GM18519 (cell line): ENCODE measurements around the gene CTDNEP1.

Experiments used
- ATAC-seq: cut with Tn5 transposase; IDR thresholded peaks from one replicate; pipeline ENCODE4 v1.9.1; 2021; ENCODE audit warnings: mild to moderate bottlenecking, moderate library complexity; ENCODE audit not compliant: unreplicated experiment, low FRiP score

Gene CTDNEP1

DNA sequence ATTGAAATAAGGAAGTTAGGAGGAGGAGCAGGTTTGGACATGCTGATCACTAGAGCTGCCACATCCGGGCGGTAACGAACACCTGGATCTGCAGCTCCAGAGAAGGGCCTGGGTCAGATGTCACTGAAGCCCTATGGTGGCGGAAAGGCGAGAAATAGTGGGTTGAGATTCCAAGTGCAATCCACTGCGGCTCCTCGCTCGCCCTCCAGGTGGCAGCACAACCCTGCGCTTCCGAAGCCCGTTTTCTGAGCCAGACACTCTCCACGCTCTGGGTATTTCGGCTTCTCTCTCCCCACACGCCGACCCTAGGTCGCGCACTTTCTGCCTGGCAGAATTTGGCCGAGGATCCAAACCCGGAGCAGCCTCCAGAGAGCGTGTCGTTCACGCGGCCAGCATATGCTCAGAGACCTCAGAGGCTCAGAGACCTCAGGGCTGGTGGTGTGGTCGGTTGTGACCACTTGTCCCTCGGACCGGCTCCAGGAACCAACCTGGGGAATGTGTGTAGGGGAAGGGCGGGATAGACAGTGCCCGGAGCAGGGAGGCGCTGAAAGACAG is 29.1 kb upstream of the CTDNEP1 start:
- ATAC-seq = no peak

DNA sequence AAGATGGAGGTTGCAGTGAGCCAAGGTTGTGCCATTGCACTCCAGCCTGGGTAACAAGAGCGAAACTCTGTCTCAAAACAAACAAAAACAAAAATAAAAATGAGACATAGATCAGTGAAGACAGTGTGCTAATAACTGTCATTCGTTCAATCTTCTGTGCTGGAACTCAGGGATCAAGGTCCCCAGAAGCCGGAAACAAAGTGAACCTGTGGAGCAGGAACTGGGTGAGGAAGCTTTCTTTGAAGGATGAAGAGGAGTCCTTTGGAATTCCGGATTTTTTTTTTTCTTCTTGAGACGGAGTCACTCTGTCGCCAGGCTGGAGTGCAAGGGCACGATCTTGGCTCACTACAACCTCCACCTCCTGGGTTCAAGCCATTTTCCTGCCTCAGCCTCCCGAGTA is 27.9 kb upstream of the CTDNEP1 start:
- no peak for ATAC-seq

DNA sequence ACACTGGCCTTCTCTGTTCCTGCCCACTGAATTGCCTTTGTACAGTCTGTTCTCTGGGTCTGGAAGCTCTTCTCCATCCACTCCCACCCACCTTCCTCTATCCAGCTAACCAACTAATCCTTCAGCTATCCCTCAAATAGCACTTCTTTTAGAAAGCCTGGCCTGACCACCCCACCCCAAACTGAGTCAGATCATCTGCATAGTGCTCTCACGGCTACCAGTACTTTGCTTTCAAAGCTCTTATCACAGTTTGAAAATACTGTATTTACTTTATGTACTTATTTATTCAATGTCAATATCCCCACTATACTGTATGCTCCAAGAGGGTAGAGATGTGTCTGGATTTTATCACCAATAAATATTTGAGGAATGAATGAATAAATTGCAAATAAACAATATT is 15.2 kb upstream of the CTDNEP1 start:
- no peak for ATAC-seq

DNA sequence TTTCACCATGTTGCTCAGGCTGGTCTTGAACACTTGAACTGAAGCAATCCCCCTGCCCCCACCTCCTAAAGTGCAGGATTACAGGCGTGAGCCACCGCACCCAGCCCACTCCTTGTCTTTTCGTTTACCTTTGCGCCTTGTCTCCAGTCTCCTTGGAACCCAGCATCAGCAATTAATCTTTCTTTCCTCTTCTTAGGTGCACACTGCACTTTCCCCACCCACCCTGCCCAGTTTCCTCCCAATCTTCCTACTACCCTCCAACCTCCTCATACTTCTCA is 12.2 kb upstream of the CTDNEP1 start:
- ATAC-seq = no peak

DNA sequence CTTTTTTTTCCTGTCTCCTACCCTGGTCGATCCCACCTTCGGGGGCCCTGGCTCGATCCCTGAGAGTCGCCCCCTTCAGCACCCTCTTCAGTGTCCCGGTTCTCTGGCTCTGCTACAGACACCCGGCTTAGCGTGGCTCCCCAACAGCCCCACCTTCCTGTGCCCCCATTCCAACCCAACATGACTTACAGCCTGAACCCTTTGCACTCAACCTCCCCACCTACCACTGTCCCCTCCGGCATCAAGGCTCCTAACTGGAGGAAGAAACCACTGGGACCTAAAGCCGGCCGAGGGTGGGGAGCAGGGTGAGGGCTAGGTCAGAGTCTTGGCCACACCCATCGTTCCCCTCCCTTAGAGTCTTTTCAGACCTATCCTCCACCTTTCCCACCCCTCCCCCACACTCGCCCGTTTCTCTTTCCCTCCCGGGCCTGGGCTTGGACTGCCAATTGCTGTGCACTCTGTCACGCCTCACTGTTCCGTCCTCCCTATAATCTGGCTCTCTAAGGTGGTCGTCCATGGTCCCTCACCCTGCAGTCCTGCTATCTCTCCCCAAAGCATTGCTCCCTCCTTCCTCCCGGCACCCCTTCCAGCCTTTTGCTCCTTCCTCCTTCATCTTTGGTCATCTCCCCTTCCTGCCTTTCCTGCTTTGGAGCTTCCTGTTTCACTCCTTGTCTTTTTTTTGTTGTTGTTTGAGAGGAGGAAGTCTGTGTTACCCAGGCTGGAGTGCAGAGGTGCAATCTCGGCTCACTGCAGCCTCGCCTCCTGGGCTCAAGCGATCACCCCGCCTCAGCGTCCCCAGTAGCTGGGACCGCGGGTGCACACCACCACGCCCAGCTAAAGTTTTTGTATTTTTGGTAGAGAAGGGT is 11.6 kb upstream of the CTDNEP1 start:
- ATAC-seq = no peak

DNA sequence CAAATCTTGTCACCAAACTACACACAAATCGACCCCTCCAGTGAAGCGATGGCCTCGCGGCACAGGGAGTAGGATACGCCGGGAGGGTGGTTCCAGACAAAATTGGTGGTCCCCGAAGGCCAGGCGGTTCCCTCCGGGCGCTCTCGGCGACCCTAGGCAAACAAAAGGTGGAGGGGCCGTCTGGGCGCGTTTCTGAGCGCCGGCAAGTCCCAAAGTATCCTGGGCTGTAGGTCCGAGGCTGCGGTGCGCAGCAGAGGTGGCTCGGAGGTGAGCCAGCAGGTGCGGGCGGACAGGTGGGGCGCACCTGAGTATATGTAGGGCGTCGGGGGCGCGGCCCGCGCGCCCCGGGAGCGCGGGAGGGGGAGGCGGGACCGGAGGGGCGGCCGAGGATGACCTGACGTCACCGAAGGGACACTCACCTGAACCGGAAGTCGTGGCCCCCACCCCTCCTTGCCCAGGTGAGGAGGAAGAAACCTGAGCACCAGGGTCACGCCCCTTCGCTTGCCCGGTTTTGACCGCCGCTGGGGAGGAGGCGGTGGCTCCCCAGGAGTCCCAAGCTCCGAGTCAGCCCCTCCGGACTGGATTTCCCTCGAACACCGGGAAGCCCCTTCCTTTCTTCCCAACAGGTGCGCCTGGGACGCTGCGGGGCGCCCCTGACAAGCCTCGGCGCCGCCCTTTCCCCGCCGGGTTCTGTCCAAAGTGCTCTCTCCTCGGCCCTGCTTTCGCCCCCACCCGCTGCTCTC is 10.8 kb upstream of the CTDNEP1 start, which contains the start of gene CLDN7:
Gene CLDN7, minus strand, starts transcription at position 287 of the 743 bp plus-strand sequence. CDS start 435 bp downstream, outside the sequence.
- no peak for ATAC-seq

DNA sequence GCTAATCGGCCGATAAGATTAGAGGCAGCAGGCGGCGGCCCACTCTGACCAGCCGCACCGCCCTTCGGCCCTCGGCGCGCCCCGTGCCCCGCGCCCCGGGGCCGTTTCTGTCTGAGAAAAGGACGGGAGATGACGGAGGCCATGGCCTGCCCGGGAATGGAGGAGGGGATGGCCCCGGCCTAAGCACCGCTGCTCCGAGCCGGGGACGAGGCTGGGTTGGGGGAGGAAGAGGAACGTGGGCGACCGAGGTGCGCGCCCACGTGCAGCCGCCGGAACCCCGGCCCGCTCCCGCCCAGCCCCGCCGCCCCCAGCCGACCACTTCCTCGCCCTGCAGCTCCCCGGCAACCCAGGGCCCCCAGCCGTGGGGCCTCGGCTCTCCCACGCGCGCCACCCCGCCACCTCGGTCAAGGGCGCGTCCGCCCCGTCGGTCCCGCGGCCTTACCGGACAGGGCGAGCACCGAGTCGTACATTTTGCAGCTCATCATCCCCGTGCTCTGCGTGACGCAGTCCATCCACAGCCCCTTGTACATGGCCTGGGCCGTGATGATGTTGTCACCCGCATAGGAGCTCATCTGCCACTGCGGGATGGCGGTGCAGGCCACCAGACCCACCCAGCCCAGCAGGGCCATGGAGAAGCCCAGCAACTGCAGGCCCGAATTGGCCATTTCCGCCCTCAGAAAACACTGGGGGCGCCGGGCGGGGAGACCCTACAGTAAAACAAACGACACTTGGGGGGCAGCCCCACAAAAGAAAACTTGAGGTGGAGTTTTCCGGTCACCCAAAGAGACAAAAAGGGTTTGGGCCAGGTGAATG is 10.1 kb upstream of the CTDNEP1 start:
- ATAC-seq = no peak

DNA sequence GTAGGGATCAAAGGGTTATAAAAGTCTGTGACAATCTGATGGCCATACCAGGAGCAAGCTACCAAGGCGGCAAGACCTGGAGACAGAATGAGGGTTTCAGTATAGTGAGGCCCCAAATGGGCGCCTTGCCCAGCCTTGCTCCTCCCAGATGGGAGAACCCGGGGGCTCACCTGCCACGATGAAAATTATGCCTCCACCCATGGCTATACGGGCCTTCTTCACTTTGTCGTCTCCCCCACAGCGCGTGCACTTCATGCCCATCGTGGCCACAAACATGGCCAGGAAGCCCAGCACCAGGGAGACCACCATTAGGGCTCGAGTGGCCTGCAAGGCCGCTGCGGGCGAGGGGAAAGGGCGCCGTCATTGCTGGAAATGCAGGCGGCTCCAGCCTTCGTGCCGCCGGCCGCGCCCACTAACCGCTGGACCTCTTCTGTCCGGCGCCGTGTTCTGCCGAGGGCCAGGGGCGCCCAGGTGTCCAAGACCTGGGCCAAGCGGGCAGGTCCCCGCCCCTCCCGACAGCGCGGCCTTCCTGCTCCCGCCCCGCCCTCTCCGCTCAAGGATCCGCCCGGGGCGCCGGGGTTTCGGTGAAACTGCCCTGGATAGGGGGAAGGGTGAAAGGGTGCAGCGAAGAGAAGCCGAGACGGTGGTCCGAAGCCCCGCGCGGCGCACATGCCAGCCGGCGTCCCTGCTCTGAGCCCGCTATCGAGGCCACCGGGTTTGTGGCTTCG is 9.3 kb upstream of the CTDNEP1 start:
- no peak for ATAC-seq

DNA sequence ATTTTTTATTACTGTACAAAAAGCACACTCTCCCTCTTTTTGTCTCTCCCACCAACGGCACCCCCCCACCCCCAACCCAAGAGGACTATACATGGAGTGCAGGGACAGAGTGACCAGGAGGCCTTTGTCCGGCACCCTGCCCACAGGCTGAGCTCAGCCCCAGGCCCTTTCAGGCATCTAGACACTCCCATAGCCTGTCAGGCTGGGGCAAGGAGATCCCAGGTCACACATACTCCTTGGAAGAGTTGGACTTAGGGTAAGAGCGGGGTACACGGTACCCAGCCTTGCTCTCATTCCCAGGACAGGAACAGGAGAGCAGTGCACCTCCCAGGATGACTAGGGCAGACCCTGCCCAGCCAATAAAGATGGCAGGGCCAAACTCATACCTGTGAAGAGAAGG is 8.6 kb upstream of the CTDNEP1 start:
- ATAC-seq = no peak

DNA sequence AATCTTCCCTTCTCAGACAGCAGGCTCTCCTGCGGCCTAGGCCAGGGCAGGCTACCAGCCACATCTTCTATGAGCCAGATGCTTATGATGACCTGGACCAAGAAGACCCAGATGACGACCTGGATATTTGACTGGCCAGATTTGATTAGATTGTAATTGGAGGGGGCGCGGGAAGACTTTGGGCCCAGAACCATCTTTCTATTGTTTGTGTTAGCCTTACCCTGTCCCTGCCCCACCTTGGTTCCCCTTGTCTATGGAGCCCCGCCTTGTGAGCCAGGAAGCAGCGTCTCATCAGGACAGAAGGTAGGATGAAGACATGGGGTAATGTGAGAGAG is 8.0 kb upstream of the CTDNEP1 start:
- no peak for ATAC-seq

DNA sequence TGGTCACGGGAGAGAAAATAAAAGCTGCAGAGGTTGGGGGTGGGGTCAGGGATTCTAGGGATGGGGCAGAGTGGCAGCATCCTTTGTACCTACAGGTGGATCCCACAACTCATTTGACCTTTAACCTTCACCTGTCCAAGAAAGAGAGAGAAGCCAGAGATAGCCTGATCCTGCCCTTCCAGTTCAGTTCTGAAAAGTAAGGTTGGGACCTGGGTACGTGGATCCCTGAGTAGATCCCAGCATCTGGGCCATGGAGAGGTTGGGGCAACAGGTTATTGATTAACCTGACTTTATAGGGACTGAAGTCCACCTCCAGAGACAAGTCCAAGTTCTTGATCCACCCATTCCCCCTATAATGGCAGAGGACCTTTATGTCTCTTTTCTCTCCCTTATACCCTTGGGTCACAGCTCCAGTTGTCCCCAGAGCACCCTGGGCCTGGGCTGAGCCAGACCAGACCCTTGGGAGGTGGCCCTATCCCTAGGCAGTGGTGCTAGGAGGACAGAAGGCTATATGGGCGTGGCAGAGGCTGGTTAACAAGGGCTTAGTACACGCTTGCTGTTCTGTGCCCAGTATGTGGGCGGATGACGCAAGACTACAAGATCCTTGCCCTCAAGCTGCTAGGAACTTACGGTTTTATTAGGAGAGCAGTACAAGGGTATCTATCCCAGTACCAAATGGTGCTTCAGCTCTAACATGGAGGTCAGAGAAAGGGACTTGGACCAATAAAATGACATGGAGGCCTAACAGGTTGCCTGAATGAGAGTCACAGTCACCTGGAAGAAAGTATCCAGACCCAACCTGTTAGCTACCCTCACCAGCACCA is 7.4 kb upstream of the CTDNEP1 start:
- no peak for ATAC-seq

DNA sequence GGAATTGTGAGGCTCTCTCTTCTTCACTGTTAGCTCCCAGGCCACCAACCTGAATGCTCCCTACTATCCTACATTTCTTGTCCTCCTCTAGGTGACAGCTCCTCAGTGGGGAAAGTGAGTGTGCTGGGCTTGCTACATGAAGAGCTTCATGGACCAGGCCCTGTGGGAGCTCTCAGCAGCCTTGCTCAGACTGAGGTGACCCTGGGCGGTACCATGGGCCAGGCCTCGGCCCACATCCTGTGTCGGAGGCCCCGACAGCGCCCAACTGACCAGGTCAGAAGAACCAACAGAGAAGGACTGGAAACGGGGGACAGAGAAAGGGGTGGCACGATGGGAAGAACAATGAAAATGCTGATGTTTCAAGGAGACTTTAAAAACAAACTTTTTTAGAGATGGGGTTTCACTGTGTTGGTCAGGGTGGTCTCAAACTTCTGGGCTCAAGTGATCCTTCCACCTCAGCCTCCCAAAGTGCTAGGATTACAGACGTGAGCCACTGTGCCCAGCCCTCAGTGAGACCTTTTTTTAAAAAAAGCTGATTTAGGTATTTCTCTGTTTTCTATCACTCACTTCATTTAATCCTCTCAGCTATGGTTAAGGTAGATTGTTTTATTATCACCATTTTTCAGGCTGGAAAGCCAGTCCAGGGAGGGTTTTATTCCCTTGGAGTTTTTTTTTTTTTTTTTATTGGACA is 5.4 kb upstream of the CTDNEP1 start:
- ATAC-seq = no peak

DNA sequence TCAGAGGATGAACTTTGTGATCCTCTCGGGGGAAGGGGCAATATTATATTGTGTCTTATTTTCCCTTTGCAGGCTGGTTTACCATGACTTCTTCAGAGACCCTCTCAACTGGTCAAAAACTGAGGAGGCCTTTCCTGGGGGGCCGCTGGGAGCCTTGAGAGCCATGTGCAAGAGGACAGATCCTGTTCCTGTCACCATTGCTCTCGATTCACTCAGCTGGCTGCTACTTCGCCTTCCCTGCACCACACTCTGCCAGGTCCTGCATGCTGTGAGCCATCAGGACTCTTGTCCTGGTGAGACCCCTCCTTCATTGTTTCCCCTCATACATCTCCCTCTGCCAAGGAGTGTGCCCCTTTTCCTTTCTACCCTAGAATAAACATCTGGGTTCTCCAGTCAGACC is 3.0 kb upstream of the CTDNEP1 start:
- no peak for ATAC-seq

DNA sequence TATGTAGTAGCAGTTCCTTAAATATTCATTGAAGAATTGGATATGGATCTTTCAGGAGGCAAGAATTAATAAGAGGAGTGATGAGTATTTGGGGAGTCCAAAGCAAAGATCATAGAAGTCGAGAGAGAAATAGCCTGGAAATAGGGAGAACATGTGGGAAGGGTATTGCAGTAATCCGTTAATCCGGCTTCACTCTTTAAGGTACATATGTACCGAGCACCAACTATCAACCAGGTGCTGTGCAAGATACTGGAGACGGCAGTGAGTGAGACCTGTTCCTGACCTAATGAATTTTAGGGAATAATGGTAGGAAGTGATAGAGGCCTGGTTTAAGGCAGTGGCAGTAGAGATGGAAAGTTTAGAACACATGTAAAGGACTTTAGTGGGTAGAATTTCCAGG is 1.5 kb upstream of the CTDNEP1 start:
- no peak for ATAC-seq

DNA sequence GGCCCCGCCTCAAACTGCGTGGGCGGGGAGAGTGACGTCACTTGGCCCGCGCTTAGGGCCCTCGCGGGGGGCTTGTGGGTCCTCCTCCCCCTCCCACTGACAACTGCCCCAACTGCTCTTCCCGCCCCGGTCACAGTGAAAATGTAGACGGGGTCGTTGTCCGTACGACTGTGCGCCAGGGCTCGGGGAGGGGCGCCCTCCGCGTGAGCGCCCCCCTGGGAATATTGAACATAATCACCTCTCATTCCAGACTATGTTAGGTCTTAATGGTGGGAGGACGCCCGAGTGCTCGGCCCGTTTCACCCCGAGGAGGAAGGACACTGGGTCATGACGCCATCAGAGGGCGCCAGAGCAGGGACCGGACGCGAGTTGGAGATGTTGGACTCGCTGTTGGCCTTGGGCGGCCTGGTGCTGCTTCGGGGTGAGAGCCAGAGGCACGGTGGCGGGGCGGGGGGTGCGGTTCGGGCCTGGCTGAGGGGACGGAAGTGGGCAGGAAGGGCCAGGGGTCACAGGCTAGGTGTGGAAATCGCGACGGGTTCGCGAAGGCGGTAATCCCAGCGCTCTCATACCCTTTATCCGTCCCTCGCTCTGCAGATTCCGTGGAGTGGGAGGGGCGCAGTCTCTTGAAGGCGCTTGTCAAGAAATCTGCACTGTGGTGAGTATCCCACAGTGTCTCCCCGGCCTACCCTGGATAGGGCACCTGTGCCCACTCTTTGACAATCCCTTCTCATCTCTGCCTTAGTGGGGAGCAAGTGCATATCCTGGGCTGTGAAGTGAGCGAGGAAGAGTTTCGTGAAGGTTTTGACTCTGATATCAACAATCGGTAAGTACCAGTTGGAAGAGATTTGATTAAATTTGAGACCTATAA is 876 bp upstream of the CTDNEP1 start, which contains the start of gene ELP5:
Gene ELP5, plus strand, starts transcription at position 40 of the 868 bp plus-strand sequence. Its CDS starts 336 bp downstream, at position 376.
- peak; percentile 23 for ATAC-seq

DNA sequence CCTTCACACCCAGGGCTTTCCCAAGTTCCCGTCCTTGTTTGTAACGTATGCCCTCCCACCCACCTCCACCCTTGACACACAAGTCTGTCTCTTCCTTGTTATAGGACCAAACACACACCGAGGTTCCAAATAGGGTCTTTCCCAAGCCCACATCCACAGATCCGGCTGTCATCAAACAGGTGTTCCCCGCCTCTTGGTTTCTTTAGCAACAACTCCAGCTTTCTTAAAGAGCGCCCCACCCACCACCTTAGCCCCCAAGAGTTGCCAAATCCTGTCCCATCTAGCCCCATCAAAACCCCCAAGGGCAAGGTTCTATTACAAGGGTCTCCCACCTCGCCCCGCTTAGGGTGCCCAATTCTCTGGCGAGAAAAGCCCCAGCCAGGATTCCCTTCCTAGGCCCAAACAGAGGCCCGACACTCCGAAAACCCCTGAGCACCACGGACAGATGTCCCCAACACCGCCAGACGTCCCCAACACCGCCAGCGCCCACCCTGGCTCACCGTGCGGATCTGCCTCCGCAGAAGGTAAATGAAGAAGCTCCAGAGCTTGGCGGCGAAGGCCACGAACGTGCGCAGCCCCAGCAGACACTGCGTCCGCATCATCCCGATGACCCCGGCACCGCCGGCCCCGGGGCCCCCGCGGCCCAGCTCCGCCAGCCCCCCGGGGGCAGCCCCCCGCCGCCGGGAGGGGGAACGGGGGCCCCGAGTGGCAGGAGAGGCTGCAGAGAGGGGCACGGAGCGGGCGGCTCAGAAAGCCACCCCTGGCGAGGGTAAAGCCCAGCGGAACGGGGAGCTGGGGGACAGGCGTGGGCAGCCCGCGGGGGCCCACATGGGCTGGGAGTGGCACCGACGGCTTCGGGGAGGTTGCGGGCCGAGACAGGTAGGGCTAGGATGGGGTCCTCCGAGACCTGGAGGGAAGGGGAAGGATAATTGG is 573 bp downstream of the CTDNEP1 start:
- no peak for ATAC-seq

DNA sequence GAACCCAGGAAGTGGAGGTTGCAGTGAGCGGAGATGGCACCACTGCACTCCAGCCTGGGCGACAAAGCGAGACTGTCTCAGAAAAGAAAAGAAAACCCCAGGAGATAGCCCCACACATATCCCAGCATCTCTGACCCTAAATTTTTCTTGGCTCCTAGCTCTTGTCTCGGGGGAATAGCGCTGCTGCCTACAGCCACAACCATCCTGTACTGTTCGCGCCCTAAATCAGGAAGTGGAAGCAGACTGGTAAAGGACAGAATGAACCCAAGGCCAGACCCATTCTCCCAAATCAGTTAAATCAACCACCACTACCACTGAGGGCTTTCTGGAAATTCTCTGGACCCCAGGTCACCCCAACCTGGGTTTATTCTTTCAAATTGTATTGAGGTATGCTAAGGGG is 1.7 kb downstream of the CTDNEP1 start:
- no peak for ATAC-seq
